SK-N-SH treated with all-trans-retinoic acid at 6 μM for 48 hours (cell line): ENCODE data around the gene SMIM14.

Experiments used
- BACH2 ChIP-seq: fragments of 250-450 bp; sonication (Bioruptor Pico); IDR thresholded peaks from 2 replicates; pipeline ENCODE4 v1.9.0; 2021; ENCODE audit warnings: mild to moderate bottlenecking, borderline replicate concordance
- CREB5 ChIP-seq: fragments of 250-450 bp; sonication (Bioruptor Pico); IDR thresholded peaks from 2 replicates; pipeline ENCODE4 v1.5.1; 2020; ENCODE audit warnings: low read depth, mild to moderate bottlenecking, moderate library complexity
- CSDC2 ChIP-seq: fragments of 250-450 bp; sonication (Bioruptor Pico); IDR thresholded peaks from 2 replicates; pipeline ENCODE4 v1.5.0; 2020; ENCODE audit warnings: mild to moderate bottlenecking, moderate library complexity
- GLIS3 ChIP-seq: fragments of 250-450 bp; sonication (Bioruptor Pico); IDR thresholded peaks from 2 replicates; pipeline ENCODE4 v1.5.0; 2020; ENCODE audit warnings: mild to moderate bottlenecking, moderate library complexity
- ISL1 ChIP-seq: fragments of 250-450 bp; sonication (Bioruptor Pico); IDR thresholded peaks from 2 replicates; pipeline ENCODE4 v2.1.2; 2022; ENCODE audit warnings: mild to moderate bottlenecking, moderate library complexity
- PPARA ChIP-seq: fragments of 250-450 bp; sonication (Bioruptor Pico); IDR thresholded peaks from 2 replicates; pipeline ENCODE4 v1.5.0; 2020; ENCODE audit warnings: mild to moderate bottlenecking, borderline replicate concordance
- RARB ChIP-seq: fragments of 250-450 bp; sonication (Bioruptor Pico); IDR thresholded peaks from 2 replicates; pipeline ENCODE4 v1.8.0; 2021; ENCODE audit warnings: mild to moderate bottlenecking, moderate library complexity
- ZC3H10 ChIP-seq: fragments of 250-450 bp; sonication (Bioruptor Pico); IDR thresholded peaks from 2 replicates; pipeline ENCODE4 v1.5.1; 2021; ENCODE audit warnings: mild to moderate bottlenecking, moderate library complexity
- TF ChIP-seq, protein P1 (sequence below): fragments of 250-450 bp; sonication (Bioruptor Pico); IDR thresholded peaks from 2 replicates; pipeline ENCODE4 v1.8.0; 2020; ENCODE audit warnings: mild to moderate bottlenecking, moderate library complexity, borderline replicate concordance

GRCh38 chr4:39627413-39627812, 11.3 kb downstream of the SMIM14 start:
- TF ChIP-seq BACH2 (CRISPR knock-in tag), result no peak
- TF ChIP-seq ZC3H10 (CRISPR knock-in tag), result no peak
- no peak for TF ChIP-seq ISL1 (CRISPR knock-in tag)
- TF ChIP-seq CREB5 (CRISPR knock-in tag), result no peak
- TF ChIP-seq GLIS3 (CRISPR knock-in tag), result no peak
- TF ChIP-seq CSDC2 (CRISPR knock-in tag), result no peak
- no peak for TF ChIP-seq RARB (CRISPR knock-in tag)
- TF ChIP-seq, protein P1, sequence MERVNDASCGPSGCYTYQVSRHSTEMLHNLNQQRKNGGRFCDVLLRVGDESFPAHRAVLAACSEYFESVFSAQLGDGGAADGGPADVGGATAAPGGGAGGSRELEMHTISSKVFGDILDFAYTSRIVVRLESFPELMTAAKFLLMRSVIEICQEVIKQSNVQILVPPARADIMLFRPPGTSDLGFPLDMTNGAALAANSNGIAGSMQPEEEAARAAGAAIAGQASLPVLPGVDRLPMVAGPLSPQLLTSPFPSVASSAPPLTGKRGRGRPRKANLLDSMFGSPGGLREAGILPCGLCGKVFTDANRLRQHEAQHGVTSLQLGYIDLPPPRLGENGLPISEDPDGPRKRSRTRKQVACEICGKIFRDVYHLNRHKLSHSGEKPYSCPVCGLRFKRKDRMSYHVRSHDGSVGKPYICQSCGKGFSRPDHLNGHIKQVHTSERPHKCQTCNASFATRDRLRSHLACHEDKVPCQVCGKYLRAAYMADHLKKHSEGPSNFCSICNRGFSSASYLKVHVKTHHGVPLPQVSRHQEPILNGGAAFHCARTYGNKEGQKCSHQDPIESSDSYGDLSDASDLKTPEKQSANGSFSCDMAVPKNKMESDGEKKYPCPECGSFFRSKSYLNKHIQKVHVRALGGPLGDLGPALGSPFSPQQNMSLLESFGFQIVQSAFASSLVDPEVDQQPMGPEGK (CRISPR knock-in tag), result no peak
- TF ChIP-seq PPARA (CRISPR knock-in tag), result no peak
